ENCODE results near the gene SAFB.

- no peak for TF ChIP-seq CTCF (conservative IDR thresholded peaks at IDR 0.05)
- TF ChIP-seq ZFX (IDR thresholded peaks at IDR 0.05), result no peak
These were observed 27.1 kb upstream of the SAFB start for GRCh38 chr19:5595745-5596144.
